ENCODE data around the gene FLT3. TPM values are rescaled to one million over a fixed set of nuclear protein-coding genes. Genes with fewer than 3 reads are reported as not detected.

Gene FLT3
- total RNA-seq, 1 experiment from 2014 or later, result 0.04 TPM

DNA sequence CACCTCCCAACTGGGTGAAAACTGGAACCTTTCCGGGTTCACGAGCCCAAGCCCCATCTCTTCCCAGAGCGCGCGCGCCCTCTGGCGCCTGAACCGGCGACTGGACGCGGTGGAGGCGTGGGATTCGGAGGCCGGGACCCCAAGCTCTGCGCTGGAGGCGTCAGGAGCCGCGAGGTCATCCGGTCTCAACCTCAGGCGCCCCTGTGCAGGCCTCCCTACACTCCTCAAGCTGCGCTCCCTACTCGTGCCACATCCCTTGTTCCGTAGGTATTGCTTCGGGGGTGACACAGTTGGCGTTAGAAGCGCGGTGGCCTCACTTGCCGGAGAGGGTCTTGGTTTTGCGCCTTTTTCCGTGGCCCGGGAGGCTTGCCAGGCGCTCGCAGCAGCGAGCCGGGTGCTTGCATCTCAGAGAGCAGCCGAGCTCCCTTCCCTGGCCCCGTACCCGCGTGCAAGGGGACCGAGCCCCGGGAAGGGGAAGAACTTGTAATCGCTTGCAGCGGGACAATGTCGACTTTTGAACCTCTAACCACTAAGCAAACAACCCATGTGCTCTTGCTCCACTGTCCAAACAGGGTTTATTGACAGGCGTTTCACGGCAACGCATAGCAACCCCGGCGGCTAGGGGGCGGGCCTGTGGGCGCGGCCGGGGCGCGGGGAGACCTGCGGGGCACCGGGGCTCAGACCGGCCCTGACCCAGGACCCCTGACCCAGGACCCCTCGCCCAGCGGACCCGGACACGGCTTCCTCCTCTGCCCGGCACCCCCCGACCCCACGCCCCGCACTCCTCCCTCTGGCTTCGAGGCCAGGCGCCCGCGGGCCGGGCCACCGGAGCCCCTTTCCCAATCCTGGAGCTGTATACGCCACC, 139.8 kb downstream of the FLT3 start:
- DNase-seq (ENCODE audit: low spot score), result no peak

DNA sequence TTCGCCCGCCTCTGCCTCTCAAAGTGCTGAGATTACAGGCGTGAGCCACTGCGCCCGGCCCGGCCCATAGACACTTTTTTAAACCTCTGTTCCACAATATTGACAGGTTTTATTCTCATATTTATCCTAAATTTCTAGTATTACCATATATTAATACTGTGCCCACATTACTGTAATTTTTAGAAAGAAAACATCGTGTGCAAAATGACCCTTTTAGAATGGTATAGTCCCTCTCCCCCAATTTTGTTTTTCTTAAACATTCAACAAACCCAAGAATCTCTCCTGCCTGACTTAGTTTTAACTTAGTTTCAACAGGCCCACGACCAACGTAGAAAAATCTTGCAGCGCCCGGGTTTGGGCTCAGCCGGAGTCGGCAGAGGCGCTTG, 140.4 kb downstream of the FLT3 start:
- no peak for DNase-seq (ENCODE audit: low spot score)

DNA sequence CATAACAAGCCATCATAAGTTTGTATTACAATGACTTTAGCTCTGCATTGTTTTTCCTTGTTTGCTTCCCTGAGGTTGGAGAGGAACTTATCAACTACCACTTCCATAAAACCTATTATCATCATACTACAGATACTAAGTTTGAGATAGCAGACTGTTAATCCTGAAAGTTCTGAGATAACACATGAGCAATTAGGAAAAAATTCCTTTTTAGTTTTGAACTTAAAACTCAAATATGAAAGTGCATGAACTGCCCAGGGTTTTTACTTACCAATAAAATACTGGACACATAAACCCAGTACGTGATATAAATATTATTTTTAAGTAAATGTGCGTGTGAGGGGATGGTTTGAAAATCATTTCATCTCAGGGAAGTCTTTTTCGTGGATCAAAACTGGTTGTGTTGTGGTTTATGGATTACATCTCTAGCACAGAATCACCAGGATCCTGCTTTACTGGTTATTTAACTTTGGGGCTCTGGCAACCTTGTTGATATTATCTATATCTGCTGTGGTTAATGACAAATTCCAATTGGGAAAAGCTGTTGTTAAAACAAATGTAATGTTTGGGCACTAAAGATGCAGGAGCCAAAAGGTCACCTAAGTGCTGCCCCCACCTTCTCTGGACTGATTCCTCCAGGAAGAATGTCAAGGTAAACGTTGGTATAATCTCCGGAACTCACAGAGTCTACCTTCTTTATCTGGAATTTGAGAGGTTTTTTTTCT, 143.6 kb downstream of the FLT3 start:
- DNase-seq (ENCODE audit: low spot score), result no peak

DNA sequence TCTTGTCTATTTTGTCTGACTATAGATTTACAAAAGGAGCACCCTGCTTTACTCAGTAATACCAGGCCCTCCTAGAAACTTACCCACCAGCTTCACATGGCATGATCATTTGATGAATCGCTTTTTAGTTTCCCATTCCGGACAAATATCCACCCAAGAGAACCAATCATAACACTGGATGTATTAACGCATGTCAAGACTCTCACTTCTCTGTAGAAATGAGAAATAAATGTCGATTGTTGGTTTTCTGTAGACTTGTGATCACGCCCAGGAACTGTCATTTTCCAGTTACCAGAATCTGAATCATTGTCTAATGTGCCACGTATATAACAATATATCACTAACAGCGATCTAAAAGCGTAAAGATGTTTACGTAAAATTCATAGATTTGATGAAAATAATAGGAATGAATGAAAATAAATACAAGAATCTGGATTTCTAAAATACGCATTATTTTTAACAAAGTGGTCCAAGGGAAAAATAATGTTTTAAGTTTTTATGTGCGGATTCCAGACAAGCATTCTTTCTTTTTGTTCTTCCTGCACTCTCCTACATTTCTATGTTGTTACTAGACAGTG, 145.3 kb downstream of the FLT3 start:
- no peak for DNase-seq (ENCODE audit: low spot score)

DNA sequence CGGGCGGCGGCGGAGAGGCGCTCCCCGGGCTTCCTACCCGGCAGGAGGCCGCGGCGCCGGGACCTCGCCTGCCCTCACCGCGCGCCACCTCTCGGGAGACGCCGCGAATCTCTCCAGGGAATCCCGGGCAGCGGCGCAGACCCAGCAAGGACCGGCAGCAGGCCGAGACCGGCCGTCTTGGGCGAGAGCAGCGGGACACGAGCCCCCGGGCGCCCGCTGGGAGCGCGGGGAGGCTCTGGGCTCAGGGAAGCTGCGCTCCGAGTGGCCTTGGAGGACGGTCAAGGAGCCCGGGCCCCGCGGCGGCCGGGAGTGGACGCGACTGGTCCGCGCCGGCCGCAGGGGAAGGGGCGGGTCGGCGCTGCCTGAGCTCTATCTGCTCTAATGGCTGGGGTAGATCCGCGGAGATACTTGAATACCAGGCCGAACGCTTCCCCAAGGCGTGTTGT, 145.9 kb downstream of the FLT3 start:
- no peak for DNase-seq (ENCODE audit: low spot score)

DNA sequence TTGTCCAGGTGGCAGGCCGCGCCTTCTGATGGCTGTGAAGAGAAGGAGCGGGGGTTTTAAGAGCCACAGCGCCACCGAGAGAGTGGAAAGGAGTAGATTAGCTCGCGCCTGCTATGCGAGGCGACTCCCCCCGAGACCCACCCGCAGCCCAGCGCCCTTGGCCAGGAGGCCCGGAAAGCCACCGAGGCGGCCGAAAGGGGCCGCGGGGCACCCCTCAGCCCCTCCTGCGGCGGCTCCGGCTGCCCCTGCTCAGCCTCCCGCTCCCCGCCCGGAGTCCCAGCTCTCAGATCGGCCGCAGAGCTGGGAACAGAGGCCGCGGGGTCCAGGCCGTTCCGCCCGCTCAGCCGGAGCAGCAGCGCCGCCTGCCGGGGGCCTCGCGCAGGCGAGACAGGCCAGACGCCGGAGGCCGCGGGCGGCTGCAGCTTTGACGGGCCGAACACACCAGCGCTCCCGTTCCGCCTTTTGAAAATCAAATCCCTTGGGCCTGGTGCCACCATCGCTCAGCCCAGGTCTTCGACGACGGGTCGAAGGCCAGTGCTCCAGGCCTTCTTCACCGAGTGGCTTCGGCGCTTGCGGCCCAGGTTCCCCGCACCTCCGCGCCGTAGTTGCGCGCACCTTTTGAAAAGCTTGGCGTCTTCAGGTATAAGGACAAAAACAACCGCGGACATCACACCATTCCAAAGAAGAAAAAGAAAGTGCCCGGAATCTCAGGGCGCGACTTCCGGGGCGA, 146.5 kb downstream of the FLT3 start:
- DNase-seq (ENCODE audit: low spot score), result peak; percentile 5

Other genes with a start within 250 kb of the FLT3 start
- not detected in 2 replicates for gene PDX1, start 180.6 kb downstream of the FLT3 start, total RNA-seq (2014; rRNA removed; shearing (Covaris generic))
- gene CDX2, start 131.3 kb downstream of the FLT3 start, total RNA-seq (2014; rRNA removed; shearing (Covaris generic)), result not detected in 2 replicates
- gene URAD, start 111.9 kb downstream of the FLT3 start, total RNA-seq (2014; rRNA removed; shearing (Covaris generic)), result not detected in 2 replicates
- 5.2 and 7.4 TPM in 2 replicates for gene PAN3, start 38.0 kb upstream of the FLT3 start, total RNA-seq (2014; rRNA removed; shearing (Covaris generic))